IMR-90 (cell line): ENCODE measurements around the gene SLC25A26. TPM values are rescaled to one million over a fixed set of nuclear protein-coding genes. Genes with fewer than 3 reads are reported as not detected.
A peak's percentile ranks its signal among the peaks of the same experiment; 100 is the strongest.

Source experiments
- ATAC-seq: fragments of 200-7000 bp; cut with Tn5 transposase; 2 replicates; pipeline ENCODE4 v1.9.1; 2020; ENCODE audit warnings: low read depth, mild to moderate bottlenecking, moderate library complexity
- BruUV-seq: library from RNA; stranded (reverse); fragments of 400-500 nt; replicated peaks from 2 replicates; lab custom pipeline; 2021; lab: Mats Ljungman, UMichigan
- CTCF ChIA-PET: fragments of 300-600 bp; formaldehyde crosslinking; extraction: SDS; loops from one replicate; lab custom pipeline; 2021; ENCODE audit warnings: antibody characterized with exemption; lab: Yijun Ruan, JAX
- POLR2A ChIA-PET: fragments of 300-600 bp; sonication (Branson Sonifier 250); formaldehyde crosslinking; loops from one replicate; lab custom pipeline; 2022; ENCODE audit warnings: antibody characterized with exemption; ENCODE audit not compliant: unreplicated experiment; lab: Charles Lee
- DNase-seq: peaks from one replicate; pipeline ENCODE4 v3.0.0; 2013
- H2AFZ ChIP-seq: replicated peaks from 2 replicates; pipeline ENCODE3; 2013; ENCODE audit warnings: low read length, mild to moderate bottlenecking; ENCODE audit not compliant: poor library complexity
- H2AK5ac ChIP-seq: 2 replicates; pipeline ENCODE4 v1.6.1; 2013; ENCODE audit warnings: low read depth, low read length, inconsistent platforms
- H2AK9ac ChIP-seq: replicated peaks from 2 replicates; pipeline ENCODE3; 2013; ENCODE audit warnings: mild to moderate bottlenecking, low read depth, low read length, moderate library complexity; ENCODE audit not compliant: poor library complexity
- H2BK120ac ChIP-seq: 2 replicates; pipeline ENCODE4 v1.6.1; 2013; ENCODE audit warnings: low read depth, low read length, inconsistent platforms
- H2BK15ac ChIP-seq: 3 replicates; pipeline ENCODE4 v1.6.1; 2013; ENCODE audit warnings: low read depth, low read length, inconsistent platforms
- H2BK20ac ChIP-seq: 2 replicates; pipeline ENCODE4 v1.6.1; 2013; ENCODE audit warnings: low read depth, mild to moderate bottlenecking, inconsistent platforms, low read length, moderate library complexity
- H2BK5ac ChIP-seq: 2 replicates; pipeline ENCODE4 v1.6.1; 2013; ENCODE audit warnings: mild to moderate bottlenecking, low read depth, low read length, inconsistent platforms; ENCODE audit not compliant: poor library complexity, severe bottlenecking
- H3K14ac ChIP-seq: replicated peaks from 2 replicates; pipeline ENCODE4 v1.6.1; 2013; ENCODE audit warnings: low read depth, low read length, inconsistent platforms
- H3K18ac ChIP-seq: 2 replicates; pipeline ENCODE4 v1.6.1; 2013; ENCODE audit warnings: low read depth, low read length, control low read depth
- H3K23ac ChIP-seq: 2 replicates; pipeline ENCODE4 v1.6.1; 2013; ENCODE audit warnings: low read depth, low read length, inconsistent platforms
- H3K27ac ChIP-seq: 2 replicates; pipeline ENCODE4 v1.5.1; 2013; ENCODE audit warnings: mild to moderate bottlenecking, control low read depth, low read length; ENCODE audit not compliant: insufficient read depth
- H3K27me3 ChIP-seq: 2 replicates; pipeline ENCODE4 v1.6.1; 2013; ENCODE audit warnings: low read length; ENCODE audit not compliant: control insufficient read depth, insufficient read depth
- H3K36me3 ChIP-seq: 2 replicates; pipeline ENCODE4 v1.6.1; 2013; ENCODE audit warnings: low read length, mixed read lengths; ENCODE audit not compliant: control insufficient read depth, insufficient read depth
- H3K4ac ChIP-seq: 2 replicates; pipeline ENCODE4 v1.6.1; 2013; ENCODE audit warnings: low read depth, low read length, inconsistent platforms
- H3K4me1 ChIP-seq: 2 replicates; pipeline ENCODE4 v1.6.1; 2013; ENCODE audit warnings: low read length, mixed read lengths; ENCODE audit not compliant: control insufficient read depth, insufficient read depth
- H3K4me2 ChIP-seq: 2 replicates; pipeline ENCODE4 v1.6.1; 2013; ENCODE audit warnings: low read depth, mild to moderate bottlenecking, control low read depth, low read length, moderate library complexity
- H3K4me3 ChIP-seq: 2 replicates; pipeline ENCODE4 v1.5.1; 2013; ENCODE audit warnings: low read depth, mild to moderate bottlenecking, control low read depth, low read length, moderate library complexity; ENCODE audit not compliant: insufficient read depth
- H3K56ac ChIP-seq: 2 replicates; pipeline ENCODE4 v1.6.1; 2013; ENCODE audit warnings: low read length, inconsistent platforms; ENCODE audit not compliant: insufficient read depth; ENCODE audit errors: extremely low read depth
- H3K79me1 ChIP-seq, 2 experiments: 2 replicates each; pipeline ENCODE4 v1.6.1; 2013; ENCODE audit warnings: low read length in 2 of 2, inconsistent platforms in 1 of 2, low read depth in 1 of 2
- H3K9ac ChIP-seq: 2 replicates; pipeline ENCODE4 v1.6.1; 2013; ENCODE audit warnings: low read depth, low read length, control low read depth
- H3K9me1 ChIP-seq: 2 replicates; pipeline ENCODE4 v1.6.1; 2013; ENCODE audit warnings: low read length, inconsistent platforms; ENCODE audit not compliant: insufficient read depth
- H3K9me3 ChIP-seq: 2 replicates; pipeline ENCODE4 v1.6.1; 2013; ENCODE audit warnings: low read length; ENCODE audit not compliant: control insufficient read depth, insufficient read depth
- H4K20me1 ChIP-seq: 2 replicates; pipeline ENCODE4 v1.6.1; 2013; ENCODE audit warnings: low read length, inconsistent platforms; ENCODE audit not compliant: insufficient read depth
- H4K5ac ChIP-seq: 2 replicates; pipeline ENCODE4 v1.6.1; 2013; ENCODE audit warnings: mild to moderate bottlenecking, low read depth, low read length, control low read depth
- H4K8ac ChIP-seq, 2 experiments: 2 replicates each; pipeline ENCODE4 v1.6.1; 2013; ENCODE audit warnings: low read depth in 2 of 2, low read length in 2 of 2, control low read depth in 1 of 2, inconsistent platforms in 1 of 2
- H4K91ac ChIP-seq: 2 replicates; pipeline ENCODE4 v1.6.1; 2013; ENCODE audit warnings: low read depth, low read length, inconsistent platforms; ENCODE audit not compliant: insufficient read depth
- CEBPB ChIP-seq: IDR thresholded peaks from 2 replicates; pipeline ENCODE4 v1.6.1; 2012; ENCODE audit warnings: low read depth, low read length, improper control_type of control experiment
- POLR2A ChIP-seq: IDR thresholded peaks from 2 replicates; pipeline ENCODE4 v1.6.1; 2012; ENCODE audit warnings: mild to moderate bottlenecking, low read depth, low read length
- WGBS, 2 experiments: methylation state at CpG; one replicate each; pipeline versions ENCODE4 v1.1.5 to v1.1.7; 2013; ENCODE audit warnings: missing lambda C conversion rate in 2 of 2; ENCODE audit not compliant: insufficient read length in 1 of 2; ENCODE audit errors: extremely low coverage in 2 of 2; 5-methylcytosine and 5-hydroxymethylcytosine counted together
- dilution Hi-C: fragments of 300-500 bp; cut with HindIII; formaldehyde crosslinking; loops from one replicate; pipeline ENCODE4 v1.14.3; 2018; ENCODE audit warnings: low sequenced_read_pairs; ENCODE audit not compliant: unreplicated experiment
- in situ Hi-C: fragments of 300-500 bp; cut with MboI; formaldehyde crosslinking; loops from 3 replicates; pipeline ENCODE4 v1.14.3; 2019; ENCODE audit warnings: low sequenced_read_pairs, inconsistent platforms, mixed read lengths
- intact Hi-C: fragments of 100-400 bp; cut with micrococcal nuclease; formaldehyde crosslinking; loops from 2 replicates; pipeline ENCODE4 v1.10.0; 2022
- polyA plus RNA-seq, 3 experiments: library from polyadenylated mRNA; depleted of rRNA; stranded (reverse); fragments of >200 nt; gene quantifications; 2 replicates each; pipeline ENCODE4 v1.2.3, GENCODE V29; 2012; ENCODE audit warnings: low replicate concordance in 1 of 3
- total RNA-seq: library from RNA; depleted of rRNA; stranded (reverse); fragments of >200 nt; gene quantifications from 2 replicates; pipeline ENCODE4 v1.2.3, GENCODE V29; 2012

SLC25A26 gene
- total and polyA plus RNA-seq, 2 of the 4 experiments (the other 2 are of a cell fraction) = 10.9 to 12.7 TPM

GRCh38 chr3:66396161-66396760 lies 175.5 kb downstream of the SLC25A26 start:
- Histone ChIP-seq H3K4me3 (no peak overlapping the region), H2AK9ac (no peak overlapping the region), H2BK5ac (no peak overlapping the region), H4K5ac (no peak overlapping the region), H3K27ac (no peak overlapping the region), H3K4me2 (no peak overlapping the region), H3K79me1 (peaks cover 0 to 16% of the 10 kb centered on the region in 2 experiments; a peak in 2 of 4 replicates), H3K9ac (no peak overlapping the region), H3K36me3 (peaks cover 66% of the 10 kb centered on the region), H3K23ac (no peak overlapping the region), H4K91ac (no peak overlapping the region), H3K18ac (no peak overlapping the region), H2BK20ac (no peak overlapping the region), H4K8ac (no peak overlapping the region), H3K4ac (no peak overlapping the region; the same call in 1 of the 2 replicates), H4K20me1 (no peaks in the 10 kb centered on the region), H3K4me1 (peaks cover 13% of the 10 kb centered on the region), H3K27me3 (no peaks in the 10 kb centered on the region), H3K56ac (no peak overlapping the region), H2BK15ac (no peak overlapping the region), H2AFZ (no peak overlapping the region), H2AK5ac (0 out of 2 replicates have a peak overlapping the region, but pooled peaks have one; percentile 3), H3K9me3 (no peaks in the 10 kb centered on the region), H3K9me1 (peaks cover 26% of the 10 kb centered on the region), H2BK120ac (no peak overlapping the region), H3K14ac (no peak overlapping the region)
- POLR2A ChIA-PET = no interaction called here
- DNase-seq = no peak
- no peak for ATAC-seq
- intact Hi-C loops (no loop called here), in situ Hi-C loops (no loop called here), dilution Hi-C loops (no loop called here)
- no TSS peak for BruUV-seq
- TF ChIP-seq CEBPB = no peak
- no peak for TF ChIP-seq POLR2A
- CTCF ChIA-PET = no interaction called here
- 95% methylated on average over 6 of the region's 13 CpGs; no CpG with 5 or more reads in 1 of the 2 experiments for whole genome bisulfite sequencing, 2 experiments
